Measurements from ENCODE around the gene OFD1.

Gene OFD1

GRCh38 chrX:13703135-13703534 is 31.4 kb upstream of the OFD1 start:
- H3K27ac ChIP-seq (ENCODE audit: low read depth, low read length), result no peak overlapping the region

GRCh38 chrX:13703589-13703988 is 31.0 kb upstream of the OFD1 start:
- H3K4me3 ChIP-seq (ENCODE audit: low read length), result no peak overlapping the region
- no peak overlapping the region for H3K4me2 ChIP-seq (ENCODE audit: low read length)
- no peaks in the 10 kb centered on the region for H3K9me3 ChIP-seq (ENCODE audit: control insufficient read depth, insufficient read depth, low read length)
- H3K36me3 ChIP-seq (ENCODE audit: control insufficient read depth, low read length), result peaks cover 13% of the 10 kb centered on the region
- peaks cover 67% of the 10 kb centered on the region for H3K79me2 ChIP-seq (ENCODE audit: control insufficient read depth, low read length)
- no peak overlapping the region for H3K27ac ChIP-seq (ENCODE audit: low read depth, low read length)
- H3F3A ChIP-seq (ENCODE audit: control insufficient read depth, insufficient read depth), result no peaks in the 10 kb centered on the region
- H3K27me3 ChIP-seq (ENCODE audit: control insufficient read depth, low read length), result no peaks in the 10 kb centered on the region
- H3K4me1 ChIP-seq (ENCODE audit: control insufficient read depth, low read length), result peaks cover 15% of the 10 kb centered on the region
- TF ChIP-seq EZH2phosphoT487 (IDR thresholded peaks at IDR 0.05; ENCODE audit: borderline replicate concordance, low read length) (no peak), CTCF (IDR thresholded peaks at IDR 0.05; ENCODE audit: low read depth, low read length, poor library complexity, severe bottlenecking) (no peak)
- no peaks in the 10 kb centered on the region for H3K9me2 ChIP-seq (replicated peaks; ENCODE audit: control insufficient read depth, low read length)
- H4K20me1 ChIP-seq (ENCODE audit: control insufficient read depth, insufficient read depth, low read depth, low read length), result peaks cover 3% of the 10 kb centered on the region; the same call in 1 of the 2 replicates

More at GRCh38 chrX:13703135-13703534, 31.4 kb upstream of the OFD1 start:
- Histone ChIP-seq H3K4me3 (ENCODE audit: low read length) (no peak overlapping the region), H3K79me2 (ENCODE audit: control insufficient read depth, low read length) (peaks cover 71% of the 10 kb centered on the region), H3K27me3 (ENCODE audit: control insufficient read depth, low read length) (no peaks in the 10 kb centered on the region), H3K9me2 (replicated peaks; ENCODE audit: control insufficient read depth, low read length) (no peaks in the 10 kb centered on the region), H3K36me3 (ENCODE audit: control insufficient read depth, low read length) (peaks cover 13% of the 10 kb centered on the region), H3K4me2 (ENCODE audit: low read length) (no peak overlapping the region), H3F3A (ENCODE audit: control insufficient read depth, insufficient read depth) (no peaks in the 10 kb centered on the region), H3K4me1 (ENCODE audit: control insufficient read depth, low read length) (peaks cover 20% of the 10 kb centered on the region), H4K20me1 (ENCODE audit: control insufficient read depth, insufficient read depth, low read depth, low read length) (peaks cover 3% of the 10 kb centered on the region; the same call in 1 of the 2 replicates), H3K9me3 (ENCODE audit: control insufficient read depth, insufficient read depth, low read length) (no peaks in the 10 kb centered on the region)
- TF ChIP-seq CTCF (IDR thresholded peaks at IDR 0.05; ENCODE audit: low read depth, low read length, poor library complexity, severe bottlenecking), result no peak
- TF ChIP-seq EZH2phosphoT487 (IDR thresholded peaks at IDR 0.05; ENCODE audit: borderline replicate concordance, low read length), result no peak

GRCh38 chrX:13711141-13711540 is 23.4 kb upstream of the OFD1 start:
- no peaks in the 10 kb centered on the region for H4K20me1 ChIP-seq (ENCODE audit: control insufficient read depth, insufficient read depth, low read depth, low read length)
- peaks cover 51% of the 10 kb centered on the region for H3K36me3 ChIP-seq (ENCODE audit: control insufficient read depth, low read length)
- no peaks in the 10 kb centered on the region for H3K9me2 ChIP-seq (replicated peaks; ENCODE audit: control insufficient read depth, low read length)
- no peaks in the 10 kb centered on the region for H3F3A ChIP-seq (ENCODE audit: control insufficient read depth, insufficient read depth)
- H3K4me2 ChIP-seq (ENCODE audit: low read length), result no peak overlapping the region
- no peaks in the 10 kb centered on the region for H3K27me3 ChIP-seq (ENCODE audit: control insufficient read depth, low read length)
- H3K79me2 ChIP-seq (ENCODE audit: control insufficient read depth, low read length), result 0 out of 2 replicates have a peak, but pooled peaks cover 4% of the 10 kb centered on the region
- H3K4me3 ChIP-seq (ENCODE audit: low read length), result no peak overlapping the region
- H3K27ac ChIP-seq (ENCODE audit: low read depth, low read length), result no peak overlapping the region
- H3K4me1 ChIP-seq (ENCODE audit: control insufficient read depth, low read length), result peaks cover 5% of the 10 kb centered on the region; the same call in 1 of the 2 replicates
- TF ChIP-seq CTCF (IDR thresholded peaks at IDR 0.05; ENCODE audit: low read depth, low read length, poor library complexity, severe bottlenecking), result no peak
- no peak for TF ChIP-seq EZH2phosphoT487 (IDR thresholded peaks at IDR 0.05; ENCODE audit: borderline replicate concordance, low read length)
- no peaks in the 10 kb centered on the region for H3K9me3 ChIP-seq (ENCODE audit: control insufficient read depth, insufficient read depth, low read length)
